Measurements from ENCODE around the gene SULF2.

The SULF2 gene

GRCh38 chr20:47818016-47818415 is 32.7 kb upstream of the SULF2 start:
- H3K27ac ChIP-seq: no peak overlapping the region
- TF ChIP-seq CTCF (conservative IDR thresholded peaks at IDR 0.05) (no peak), ZFX (IDR thresholded peaks at IDR 0.05) (no peak)

- TF ChIP-seq CTCF (conservative IDR thresholded peaks at IDR 0.05) (no peak), ZFX (IDR thresholded peaks at IDR 0.05) (no peak)
- H3K27ac ChIP-seq: no peak overlapping the region
Measured at GRCh38 chr20:47817573-47817972, 32.3 kb upstream of the SULF2 start.

- H3K27ac ChIP-seq: no peak overlapping the region
- TF ChIP-seq CTCF (conservative IDR thresholded peaks at IDR 0.05) (no peak), ZFX (IDR thresholded peaks at IDR 0.05) (no peak)
Measured at GRCh38 chr20:47816487-47817451, 31.5 kb upstream of the SULF2 start.

- H3K27ac ChIP-seq: no peak overlapping the region
- TF ChIP-seq CTCF (conservative IDR thresholded peaks at IDR 0.05): no peak
- TF ChIP-seq ZFX (IDR thresholded peaks at IDR 0.05): no peak
Measured at GRCh38 chr20:47815866-47816265, 30.6 kb upstream of the SULF2 start.

- TF ChIP-seq CTCF (conservative IDR thresholded peaks at IDR 0.05) (no peak), ZFX (IDR thresholded peaks at IDR 0.05) (no peak)
- H3K27ac ChIP-seq: no peak overlapping the region
Measured at GRCh38 chr20:47815416-47815806, 30.1 kb upstream of the SULF2 start.

- H3K27ac ChIP-seq: no peak overlapping the region
Measured at GRCh38 chr20:47814632-47815415, 29.5 kb upstream of the SULF2 start.

More at GRCh38 chr20:47814632-47815415, 29.5 kb upstream of the SULF2 start:
- TF ChIP-seq ZFX (IDR thresholded peaks at IDR 0.05) (no peak), CTCF (conservative IDR thresholded peaks at IDR 0.05) (no peak)
